Renal cortical epithelial cell (primary cell): ENCODE measurements around the gene PCGF2. TPM values are rescaled to one million over a fixed set of nuclear protein-coding genes. Genes with fewer than 3 reads are reported as not detected.
A peak's percentile ranks its signal among the peaks of the same experiment; 100 is the strongest.

Experiments used
- DNase-seq: peaks from one replicate; pipeline ENCODE4 v3.0.0-alpha.2; 2011; ENCODE audit warnings: low read depth
- total RNA-seq: library from RNA; depleted of rRNA; stranded (reverse); fragments of >200 nt; gene quantifications from 2 replicates; pipeline ENCODE4 v1.2.3, GENCODE V29; 2014

PCGF2 gene
- total RNA-seq, 1 donor from 2014 or later: 8.6 TPM

GRCh38 chr17:38703742-38704605 lies 44.2 kb downstream of the PCGF2 start:
- peak; percentile 71 for DNase-seq

DNA sequence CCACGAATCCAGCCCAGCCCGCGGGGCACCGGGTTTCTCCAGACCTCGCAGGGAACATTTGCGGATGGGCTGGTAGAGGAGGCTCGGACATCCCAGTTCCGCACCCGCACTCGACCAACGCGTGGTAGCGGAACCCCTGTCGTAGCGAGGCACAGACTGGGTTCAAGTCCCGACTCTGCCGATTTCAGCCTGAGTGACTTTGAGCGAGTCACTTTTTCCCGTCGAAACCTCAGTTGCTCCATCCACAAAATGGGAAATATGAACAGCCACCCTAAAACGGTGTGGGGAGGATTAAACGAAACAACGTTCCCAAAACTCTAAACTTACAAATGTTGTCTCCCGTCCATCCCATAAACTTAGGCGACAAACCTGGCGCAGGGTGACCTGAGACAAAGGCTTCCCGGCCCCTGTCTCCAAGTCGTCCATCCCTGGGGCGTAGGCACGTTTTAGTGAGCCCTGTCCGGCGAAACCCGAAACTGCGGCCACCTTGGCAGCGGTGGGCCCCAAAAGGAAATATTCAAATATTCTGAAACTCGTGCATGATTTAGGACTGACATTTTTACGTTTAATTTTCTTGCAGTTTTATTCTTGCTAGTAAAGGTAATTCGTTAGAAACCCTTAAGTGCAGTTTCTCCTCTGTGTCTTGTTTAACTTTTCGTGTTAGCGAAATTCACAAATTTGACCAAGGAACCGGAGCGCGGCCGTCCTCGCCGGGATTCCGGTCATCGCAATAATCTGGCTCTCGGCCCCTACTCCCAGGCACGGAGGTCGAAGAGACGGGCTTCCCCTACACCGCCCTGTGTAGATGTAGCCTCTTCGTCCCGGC lies 45.0 kb downstream of the PCGF2 start:
- DNase-seq: no peak

- DNase-seq: peak; percentile 48
Measured at GRCh38 chr17:38702166-38702915, 45.8 kb downstream of the PCGF2 start.

DNA sequence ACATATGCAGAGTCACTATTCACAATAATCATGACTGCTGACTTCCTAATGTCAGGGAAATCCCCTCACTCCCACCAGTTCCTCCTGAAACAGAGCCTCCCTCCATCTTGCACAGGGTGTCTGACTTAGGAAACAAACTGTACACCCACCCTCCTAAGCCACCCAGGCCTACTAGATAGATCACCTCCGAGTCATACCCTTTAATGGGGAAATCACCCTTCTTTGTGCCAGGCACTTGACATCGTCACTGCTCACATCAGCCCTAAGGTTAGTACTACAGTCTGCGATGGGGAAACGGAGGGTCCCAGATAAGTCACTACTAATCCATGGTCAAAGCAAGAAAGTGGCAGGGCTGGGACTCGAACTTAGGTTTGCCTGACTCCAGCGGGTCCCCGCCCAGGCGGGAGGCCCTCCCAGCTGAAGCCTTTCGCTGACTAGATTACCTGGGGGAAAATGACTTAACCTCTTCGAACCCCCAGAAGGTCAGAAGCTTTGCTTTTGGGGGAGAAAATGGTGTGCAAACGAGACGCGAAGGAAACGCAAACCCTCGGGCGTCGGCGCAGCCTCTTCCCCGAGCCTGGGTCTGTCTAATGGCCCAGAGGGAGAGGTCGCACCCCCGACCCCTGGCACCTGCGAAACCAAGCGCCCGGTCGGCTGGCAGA lies 46.5 kb downstream of the PCGF2 start:
- peak; percentile 65 for DNase-seq

- no peak for DNase-seq
Measured at GRCh38 chr17:38698760-38699159, 49.4 kb downstream of the PCGF2 start.

GRCh38 chr17:38697061-38697820 lies 50.9 kb downstream of the PCGF2 start:
- DNase-seq: no peak

GRCh38 chr17:38693700-38694329 lies 54.3 kb downstream of the PCGF2 start:
- no peak for DNase-seq

DNA sequence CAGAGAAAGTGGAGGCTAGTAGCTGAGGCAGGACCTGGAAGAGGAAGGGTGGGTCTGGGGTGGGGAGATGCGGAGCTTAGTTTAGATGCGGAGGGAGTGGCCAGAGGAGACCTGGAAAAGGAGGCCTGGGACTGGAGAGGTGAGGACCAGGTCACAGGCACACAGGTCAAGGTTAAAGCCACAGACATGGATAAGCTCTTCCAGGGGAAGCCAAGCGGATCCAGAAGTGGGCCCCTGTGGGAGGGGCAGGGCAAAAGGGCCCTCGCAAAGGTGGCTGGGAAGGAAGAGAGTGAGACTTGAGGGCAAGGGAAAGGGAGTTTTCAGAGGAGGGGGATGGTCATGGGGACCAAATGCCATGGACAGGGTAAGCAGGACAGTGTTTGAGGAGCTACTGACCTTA lies 57.0 kb downstream of the PCGF2 start:
- DNase-seq: no peak

DNA sequence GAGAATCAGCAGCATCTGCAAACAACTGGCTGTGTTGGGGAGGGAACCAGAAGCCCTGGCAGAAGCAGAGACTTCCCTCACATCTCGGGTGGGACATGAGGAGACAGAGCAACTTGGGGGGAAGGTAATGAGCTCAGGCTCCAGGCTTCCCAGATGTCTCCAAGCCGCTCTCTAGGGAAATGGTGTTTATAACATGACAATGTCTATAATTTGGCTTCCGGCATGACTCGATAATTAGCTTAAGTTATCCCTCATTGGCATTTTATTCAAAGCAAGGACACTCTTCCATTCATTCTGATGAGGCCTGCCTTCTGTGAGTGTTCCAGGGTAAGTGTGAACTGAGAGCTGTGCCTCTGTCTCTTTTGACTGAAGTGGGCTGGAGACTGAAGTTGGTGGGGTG lies 57.8 kb downstream of the PCGF2 start:
- DNase-seq: no peak

- no peak for DNase-seq
Measured at GRCh38 chr17:38687286-38687685, 60.9 kb downstream of the PCGF2 start.

GRCh38 chr17:38685491-38685890 lies 62.6 kb downstream of the PCGF2 start:
- no peak for DNase-seq

Other genes starting within 250 kb of the PCGF2 start
- 0.17 and 0.25 TPM in 2 replicates for gene SRCIN1, start 142.4 kb downstream of the PCGF2 start, total RNA-seq
- 2.1 and 2.6 TPM in 2 replicates for gene EPOP, start 73.4 kb downstream of the PCGF2 start, total RNA-seq
- gene MLLT6, start 43.1 kb downstream of the PCGF2 start, total RNA-seq: 23.4 and 47.7 TPM in 2 replicates
- 2.0 and 2.4 TPM in 2 replicates for gene CISD3, start 18.0 kb downstream of the PCGF2 start, total RNA-seq
- 129 and 436 TPM in 2 replicates for gene PSMB3, start 4.4 kb upstream of the PCGF2 start, total RNA-seq
- 51.6 and 74.6 TPM in 2 replicates for gene PIP4K2B, start 51.2 kb upstream of the PCGF2 start, total RNA-seq
- gene CWC25, start 77.0 kb upstream of the PCGF2 start, total RNA-seq: 6.4 and 16.5 TPM in 2 replicates
- 1,111 and 1,343 TPM in 2 replicates for gene RPL23, start 105.4 kb upstream of the PCGF2 start, total RNA-seq
- 180 and 272 TPM in 2 replicates for gene LASP1, start 121.7 kb upstream of the PCGF2 start, total RNA-seq
- gene FBXO47, start 219.1 kb upstream of the PCGF2 start, total RNA-seq: not detected in 2 replicates